Activated T-helper 17 cell treated with anti-CD3 and anti-CD28 coated beads, Interleukin-2, amount 50 U/mL, for 72 hours (primary cell): ENCODE results near the gene CCR4. TPM values are rescaled to one million over a fixed set of nuclear protein-coding genes. Genes with fewer than 3 reads are reported as not detected.
"Not testable (repeated sequence)": the region's sequence is repeated elsewhere in the genome, so short reads cannot be mapped to it uniquely, and the experiment has no call there.

ENCODE experiments used
- ATAC-seq: fragments of 150-1000 bp; cut with Tn5 transposase; replicated peaks from 2 replicates; pipeline ENCODE4 v1.10.0; 2021; ENCODE audit warnings: mild to moderate bottlenecking, moderate library complexity
- H3K27ac Mint-ChIP-seq: one replicate; pipeline ENCODE4 v1.8.0; 2022; ENCODE audit warnings: mixed read lengths
- H3K27me3 Mint-ChIP-seq: one replicate; pipeline ENCODE4 v1.8.0; 2022; ENCODE audit warnings: mixed read lengths
- H3K36me3 Mint-ChIP-seq: one replicate; pipeline ENCODE4 v1.8.0; 2022; ENCODE audit warnings: low read depth, mild to moderate bottlenecking, mixed read lengths
- H3K4me1 Mint-ChIP-seq: one replicate; pipeline ENCODE4 v1.8.0; 2022; ENCODE audit warnings: mixed read lengths
- H3K4me3 Mint-ChIP-seq: one replicate; pipeline ENCODE4 v1.8.0; 2022; ENCODE audit warnings: mild to moderate bottlenecking, mixed read lengths
- H3K9me3 Mint-ChIP-seq: one replicate; pipeline ENCODE4 v1.8.0; 2022; ENCODE audit warnings: mixed read lengths
- total RNA-seq, 2 donors: library from RNA; stranded (reverse); gene quantifications; one replicate each; pipeline ENCODE4 v1.2.3, GENCODE V29; 2022

CCR4 gene
- total RNA-seq, 2 donors from 2014 or later = 207 to 271 TPM

DNA sequence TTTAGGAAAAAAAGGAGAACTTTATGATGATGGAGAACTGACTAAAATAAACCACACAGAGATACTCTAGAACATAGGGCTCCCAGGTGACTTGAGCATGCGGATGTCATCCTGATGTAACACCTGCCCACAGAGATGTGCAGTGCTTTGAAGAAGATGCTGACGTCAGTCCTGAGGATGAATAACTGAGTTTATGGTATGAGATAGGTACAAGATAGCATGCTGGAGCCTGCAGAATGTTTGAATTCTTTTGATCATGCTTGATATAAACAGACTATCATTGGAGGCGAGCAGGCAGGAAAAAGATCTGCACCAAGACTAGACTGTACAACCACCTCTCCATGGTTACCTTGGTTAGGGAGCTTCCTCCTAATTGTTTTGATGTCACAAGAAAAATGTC, 12.4 kb downstream of the CCR4 start:
- H3K27me3 Mint-ChIP-seq = no peaks in the 10 kb centered on the region
- peak; percentile 67 for ATAC-seq
- peak overlapping the region; percentile 48 for H3K4me3 Mint-ChIP-seq
- H3K4me1 Mint-ChIP-seq = peaks cover 44% of the 10 kb centered on the region
- H3K9me3 Mint-ChIP-seq = peaks cover 11% of the 10 kb centered on the region
- H3K36me3 Mint-ChIP-seq = peaks cover 90% of the 10 kb centered on the region
- H3K27ac Mint-ChIP-seq = peak overlapping the region; percentile 86

DNA sequence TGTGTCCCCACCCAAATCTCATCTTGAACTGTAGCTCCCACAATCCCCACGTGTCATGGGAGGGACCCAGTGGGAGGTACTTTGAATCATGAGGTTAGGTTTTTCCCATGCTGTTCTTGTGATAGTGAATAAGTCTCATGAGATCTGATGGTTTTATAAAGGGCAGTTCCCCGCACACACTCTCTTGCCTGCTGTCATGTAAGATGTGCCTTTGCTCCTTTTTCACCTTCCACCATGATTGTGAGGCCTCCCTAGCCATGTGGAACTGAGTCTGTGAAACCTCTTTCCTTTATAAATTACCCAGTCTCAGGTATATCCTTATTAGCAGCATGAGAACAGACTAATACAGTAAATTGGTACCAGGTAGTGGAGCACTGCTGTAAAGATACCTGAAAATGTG, 13.3 kb downstream of the CCR4 start:
- Mint-ChIP-seq H3K36me3 (peaks cover 90% of the 10 kb centered on the region), H3K4me1 (peaks cover 37% of the 10 kb centered on the region), H3K4me3 (peak overlapping the region; percentile 48), H3K27ac (peak overlapping the region; percentile 86), H3K9me3 (peaks cover 11% of the 10 kb centered on the region)
- ATAC-seq, H3K27me3 Mint-ChIP-seq: not testable (repeated sequence)

DNA sequence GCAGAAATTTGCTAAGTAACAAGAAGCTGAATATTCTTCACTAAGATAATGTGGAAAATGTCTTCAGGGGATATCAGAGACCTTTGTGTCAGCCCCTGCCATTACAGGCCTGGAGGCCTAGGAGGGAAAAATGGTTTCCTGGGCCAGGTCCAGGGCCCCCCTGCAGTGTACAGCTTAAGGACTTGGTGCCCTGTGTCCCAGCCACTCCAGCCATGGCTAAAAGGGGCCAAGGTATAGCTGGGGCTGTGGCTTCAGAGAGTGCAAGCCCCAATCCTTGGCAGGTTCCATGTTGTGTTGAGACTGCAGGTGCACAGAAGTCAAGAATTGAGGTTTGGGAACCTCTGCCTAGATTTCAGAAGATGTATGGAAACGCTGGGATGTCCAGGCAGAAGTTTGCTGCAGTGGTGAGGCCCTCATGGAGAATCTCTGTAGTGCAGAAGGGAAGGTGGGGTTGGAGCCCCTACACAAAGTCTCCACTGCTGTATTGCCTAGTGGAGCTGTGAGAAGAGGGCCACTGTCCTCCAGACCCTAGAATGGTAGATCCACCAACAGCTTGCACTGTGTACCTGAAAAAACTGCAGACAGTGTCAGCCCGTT, 14.3 kb downstream of the CCR4 start:
- H3K4me1 Mint-ChIP-seq = peaks cover 30% of the 10 kb centered on the region
- not testable (repeated sequence) for H3K4me3 Mint-ChIP-seq, H3K27me3 Mint-ChIP-seq, ATAC-seq
- peak overlapping the region; percentile 86 for H3K27ac Mint-ChIP-seq
- peaks cover 11% of the 10 kb centered on the region for H3K9me3 Mint-ChIP-seq
- peaks cover 90% of the 10 kb centered on the region for H3K36me3 Mint-ChIP-seq

DNA sequence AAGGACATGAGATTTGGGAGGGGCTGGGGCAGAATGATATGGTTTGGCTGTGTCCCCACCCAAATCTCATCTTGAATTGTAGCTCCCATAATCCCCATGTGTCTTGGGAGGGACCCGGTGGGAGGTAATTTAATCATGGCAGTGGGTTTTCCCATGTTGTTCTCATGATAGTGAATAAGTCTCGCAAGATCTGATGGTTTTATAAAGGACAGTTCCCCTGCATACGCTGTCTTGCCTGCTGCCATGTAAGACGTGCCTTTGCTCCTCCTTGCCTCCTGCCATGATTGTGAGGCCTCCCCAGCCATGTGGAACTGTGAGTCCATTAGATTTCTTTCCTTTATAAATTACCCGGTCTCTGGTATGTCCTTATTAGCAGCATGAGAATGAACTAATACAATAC, 15.2 kb downstream of the CCR4 start:
- Mint-ChIP-seq H3K36me3 (peaks cover 90% of the 10 kb centered on the region), H3K9me3 (peaks cover 11% of the 10 kb centered on the region), H3K4me1 (peaks cover 21% of the 10 kb centered on the region)
- ATAC-seq, H3K4me3 Mint-ChIP-seq, H3K27me3 Mint-ChIP-seq, H3K27ac Mint-ChIP-seq: not testable (repeated sequence)

DNA sequence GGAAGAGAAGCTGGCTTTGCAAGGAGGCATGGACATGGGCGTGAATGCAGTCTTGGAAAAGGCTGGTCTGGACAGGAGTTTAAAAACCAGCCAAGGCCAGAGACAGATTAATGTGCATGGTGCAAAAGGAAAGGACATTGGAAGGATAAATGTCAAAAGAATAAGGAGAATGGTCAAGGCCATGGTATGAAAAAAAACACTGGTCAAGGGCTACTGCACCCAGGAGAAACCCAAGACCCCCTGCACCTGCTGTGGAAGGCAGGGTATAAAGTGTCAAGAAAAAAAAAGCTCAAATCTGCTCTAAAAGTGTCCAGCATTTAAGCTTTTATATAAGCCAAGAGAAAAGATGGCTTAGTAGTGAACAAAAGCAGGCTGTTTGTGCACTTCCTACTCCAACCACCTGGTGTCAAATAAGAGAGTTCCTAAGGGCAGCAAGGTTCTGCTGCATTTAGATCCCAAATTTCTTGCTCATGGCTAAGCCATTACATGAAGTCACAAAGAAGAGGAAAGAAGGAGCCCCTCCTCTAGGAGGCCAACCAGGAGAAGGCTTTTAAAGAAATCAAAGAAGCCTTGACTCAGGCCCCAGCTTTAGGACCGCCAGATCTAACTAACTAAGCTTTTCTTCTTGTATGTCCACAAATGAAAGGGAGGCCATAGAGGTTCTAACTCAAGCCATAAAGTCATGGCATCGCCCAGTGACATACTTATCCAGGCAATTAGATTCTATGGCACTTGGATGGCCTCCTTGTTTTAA, 16.9 kb downstream of the CCR4 start:
- peaks cover 99% of the 10 kb centered on the region for H3K36me3 Mint-ChIP-seq
- no peak for ATAC-seq
- peaks cover 11% of the 10 kb centered on the region for H3K9me3 Mint-ChIP-seq
- H3K4me3 Mint-ChIP-seq = no peak overlapping the region
- H3K27me3 Mint-ChIP-seq = no peaks in the 10 kb centered on the region
- peaks cover 28% of the 10 kb centered on the region for H3K4me1 Mint-ChIP-seq
- no peak overlapping the region for H3K27ac Mint-ChIP-seq

DNA sequence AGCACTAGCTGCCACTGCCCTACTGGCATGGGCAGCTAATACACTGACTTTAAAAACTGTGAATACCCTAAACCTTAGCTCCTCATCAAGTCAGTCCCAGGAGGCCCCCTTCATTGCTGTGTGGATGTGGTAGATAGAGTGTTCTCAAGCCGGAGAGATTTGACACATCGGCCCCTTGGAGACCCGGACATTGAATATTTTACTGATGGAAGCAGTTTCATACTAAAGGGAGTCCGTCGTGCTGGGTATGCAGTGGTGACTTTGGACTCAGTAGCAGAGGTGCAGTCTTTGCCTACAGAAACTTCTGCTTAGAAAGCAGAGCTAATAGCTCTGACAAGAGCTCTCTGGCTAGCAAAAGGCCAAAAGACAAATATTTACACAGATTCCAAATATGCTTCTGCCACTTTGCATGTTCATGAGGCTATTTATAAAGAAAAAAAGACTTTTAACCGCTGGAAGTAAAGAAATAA, 17.5 kb downstream of the CCR4 start:
- peaks cover 100% of the 10 kb centered on the region for H3K36me3 Mint-ChIP-seq

DNA sequence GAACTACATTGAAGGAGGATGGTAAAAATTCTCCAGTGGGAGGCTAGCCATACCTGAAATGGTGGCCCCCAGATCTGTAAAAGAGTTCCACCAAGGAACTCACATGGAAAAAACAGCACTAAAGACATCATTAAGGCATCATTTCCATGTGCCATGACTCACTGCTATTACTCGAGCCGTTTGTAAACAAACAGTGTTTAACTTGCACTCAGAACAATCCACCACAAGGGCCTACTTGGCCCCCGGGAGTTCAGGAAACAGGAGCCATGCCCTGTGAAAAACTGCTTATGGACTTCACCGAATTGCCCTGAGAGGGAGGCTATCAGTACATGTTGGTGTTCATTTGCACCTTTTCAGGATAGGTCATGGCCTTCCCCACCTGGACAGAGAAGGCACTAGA, 18.2 kb downstream of the CCR4 start:
- Mint-ChIP-seq H3K36me3 (peaks cover 98% of the 10 kb centered on the region), H3K27ac (no peak overlapping the region)

More for the DNA sequence above, 17.5 kb downstream of the CCR4 start:
- Mint-ChIP-seq H3K9me3 (peaks cover 10% of the 10 kb centered on the region), H3K27me3 (no peaks in the 10 kb centered on the region), H3K4me1 (peaks cover 30% of the 10 kb centered on the region), H3K27ac (no peak overlapping the region), H3K4me3 (no peak overlapping the region)
- ATAC-seq = no peak

DNA sequence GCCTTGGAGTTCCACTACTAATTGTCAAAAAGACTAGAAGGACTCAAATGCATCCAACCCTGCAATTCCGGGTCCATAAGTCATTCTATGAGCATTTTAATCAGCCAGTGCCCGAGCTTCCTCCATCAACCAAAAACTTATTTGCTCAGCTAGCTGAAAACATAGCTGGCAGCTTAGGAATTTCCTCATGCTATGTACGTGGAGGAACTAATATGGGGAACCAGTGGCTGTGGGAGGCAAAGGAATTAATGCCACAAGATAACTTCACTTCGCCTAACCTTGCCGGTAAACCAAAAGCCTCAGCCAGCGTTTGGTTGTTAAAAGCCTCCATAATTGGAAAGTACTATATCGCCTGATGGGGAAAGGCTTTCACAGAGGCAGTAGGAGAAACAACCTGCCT, 19.8 kb downstream of the CCR4 start:
- Mint-ChIP-seq H3K36me3 (peaks cover 98% of the 10 kb centered on the region), H3K4me1 (peaks cover 35% of the 10 kb centered on the region)
- not testable (repeated sequence) for H3K9me3 Mint-ChIP-seq, H3K4me3 Mint-ChIP-seq, H3K27me3 Mint-ChIP-seq, H3K27ac Mint-ChIP-seq, ATAC-seq

More for the DNA sequence above, 18.2 kb downstream of the CCR4 start:
- no peak for ATAC-seq
- H3K27me3 Mint-ChIP-seq = no peaks in the 10 kb centered on the region
- no peak overlapping the region for H3K4me3 Mint-ChIP-seq
- peaks cover 6% of the 10 kb centered on the region for H3K9me3 Mint-ChIP-seq
- peaks cover 30% of the 10 kb centered on the region for H3K4me1 Mint-ChIP-seq

DNA sequence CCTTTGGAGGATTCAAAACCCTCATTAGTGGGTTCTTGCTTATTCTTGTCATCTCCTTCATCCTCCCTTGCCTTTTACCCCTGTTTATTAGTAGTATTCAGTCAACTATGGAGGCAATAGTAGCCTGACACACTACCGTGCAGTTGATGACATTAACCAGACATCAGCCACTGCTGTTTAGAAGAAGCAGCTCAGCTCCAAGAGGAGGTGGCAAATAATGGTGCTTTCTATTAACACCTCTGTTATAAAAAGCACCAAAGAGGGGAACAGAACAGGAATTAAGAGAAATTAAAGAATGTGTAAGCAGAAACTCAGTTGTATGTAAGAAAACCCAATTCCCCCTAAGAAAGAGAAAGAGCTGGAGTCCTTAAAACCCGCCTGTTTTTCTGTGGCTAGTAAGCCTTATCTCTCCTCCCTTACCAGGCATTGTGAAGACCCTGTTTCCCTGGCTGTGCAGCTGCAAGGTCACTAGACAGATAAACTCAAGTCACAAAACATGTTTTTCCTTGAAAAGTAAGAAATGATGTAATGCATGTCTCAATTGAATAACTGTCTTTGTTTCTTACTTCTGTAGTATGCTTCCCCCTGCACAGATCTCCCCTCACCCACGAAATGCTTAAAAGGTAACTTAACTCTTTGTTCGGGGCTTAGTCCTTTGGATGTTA, 21.2 kb downstream of the CCR4 start:
- peaks cover 33% of the 10 kb centered on the region for H3K4me1 Mint-ChIP-seq
- peak overlapping the region; percentile 50 for H3K27ac Mint-ChIP-seq
- H3K36me3 Mint-ChIP-seq = peaks cover 93% of the 10 kb centered on the region

DNA sequence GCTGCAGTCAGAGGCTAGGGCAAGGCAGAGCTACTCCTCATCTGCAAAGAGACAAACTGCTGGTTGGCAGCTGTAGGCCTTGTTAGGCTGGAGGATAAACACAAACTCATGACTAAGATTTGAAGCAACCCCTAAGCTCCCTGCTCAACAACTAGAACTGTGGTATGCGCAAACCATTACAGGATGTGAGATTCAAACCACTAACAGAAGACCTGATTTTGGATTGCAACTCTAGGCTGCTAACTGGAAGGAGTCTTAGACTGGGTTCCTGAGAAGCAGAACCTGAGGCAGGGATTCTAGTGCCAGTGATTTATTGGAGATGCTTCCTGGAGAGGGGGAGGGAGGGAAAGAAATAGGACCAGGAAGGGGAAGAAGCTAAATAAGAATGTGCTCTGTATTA, 22.5 kb downstream of the CCR4 start:
- H3K9me3 Mint-ChIP-seq = no peaks in the 10 kb centered on the region
- peak overlapping the region; percentile 58 for H3K4me3 Mint-ChIP-seq
- H3K27me3 Mint-ChIP-seq = no peaks in the 10 kb centered on the region
- H3K36me3 Mint-ChIP-seq = peaks cover 90% of the 10 kb centered on the region
- H3K27ac Mint-ChIP-seq = peak overlapping the region; percentile 63
- peak; percentile 96 for ATAC-seq
- peaks cover 33% of the 10 kb centered on the region for H3K4me1 Mint-ChIP-seq

More for the DNA sequence above, 21.2 kb downstream of the CCR4 start:
- no peaks in the 10 kb centered on the region for H3K27me3 Mint-ChIP-seq
- peak overlapping the region; percentile 58 for H3K4me3 Mint-ChIP-seq
- H3K9me3 Mint-ChIP-seq = no peaks in the 10 kb centered on the region
- no peak for ATAC-seq

DNA sequence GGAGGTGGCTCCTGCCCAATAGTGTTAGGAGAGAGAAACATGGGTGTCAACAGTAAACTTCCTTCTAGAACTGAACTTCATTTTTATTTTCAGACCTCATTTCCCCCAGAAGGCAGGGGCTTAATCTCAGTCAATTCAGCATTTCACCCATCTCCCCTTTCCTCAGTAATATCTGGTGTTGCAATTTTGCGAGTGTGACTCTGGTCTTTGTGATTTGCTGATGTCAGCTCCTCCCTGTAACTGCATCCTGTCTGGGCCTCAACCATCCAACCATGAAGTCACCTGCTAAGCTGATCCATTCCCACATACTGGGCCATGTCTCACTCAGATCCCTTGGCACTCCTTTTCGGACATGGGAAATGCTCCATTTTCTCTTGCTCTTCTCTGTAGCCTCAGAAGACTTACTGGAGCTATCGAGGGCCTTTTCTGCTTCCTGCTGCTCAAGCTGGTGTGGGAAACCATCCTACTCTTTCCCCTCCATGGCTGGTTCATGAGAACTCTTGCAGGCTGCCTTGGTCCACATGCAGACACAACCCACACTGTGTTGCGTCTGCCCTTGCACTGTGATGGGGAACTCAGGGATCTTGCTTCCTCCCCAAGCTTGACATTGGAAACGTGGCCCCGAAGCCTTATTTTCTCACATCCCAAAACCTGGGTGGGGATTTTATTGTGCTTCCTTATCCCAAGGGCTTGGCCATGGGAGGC, 24.6 kb downstream of the CCR4 start:
- H3K4me1 Mint-ChIP-seq = peaks cover 33% of the 10 kb centered on the region
- peak overlapping the region; percentile 39 for H3K27ac Mint-ChIP-seq
- H3K27me3 Mint-ChIP-seq = no peaks in the 10 kb centered on the region
- H3K9me3 Mint-ChIP-seq = no peaks in the 10 kb centered on the region
- peaks cover 82% of the 10 kb centered on the region for H3K36me3 Mint-ChIP-seq
- peak; percentile 25 for ATAC-seq
- peak overlapping the region; percentile 37 for H3K4me3 Mint-ChIP-seq

DNA sequence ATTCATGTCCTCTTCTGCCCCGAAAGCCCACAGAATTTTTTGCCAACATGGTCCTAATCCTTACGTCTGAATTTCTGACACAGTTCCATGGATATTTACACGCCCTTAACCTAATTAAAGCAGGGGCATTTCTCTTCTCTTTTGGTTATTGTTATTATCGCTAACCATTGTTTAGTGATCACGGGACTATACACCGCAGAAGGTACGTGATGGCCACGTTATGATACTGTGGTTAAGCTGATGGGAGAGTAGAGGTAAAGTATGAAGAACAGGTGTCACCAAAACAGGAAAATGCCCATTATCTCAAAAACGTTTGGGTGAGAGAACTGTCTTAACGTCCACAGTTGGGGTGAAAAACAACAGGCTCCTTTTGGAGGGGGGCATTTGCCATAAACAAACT, 26.4 kb downstream of the CCR4 start:
- ATAC-seq = no peak
- Mint-ChIP-seq H3K4me1 (peaks cover 27% of the 10 kb centered on the region), H3K36me3 (peaks cover 69% of the 10 kb centered on the region), H3K27ac (peak overlapping the region; percentile 8), H3K27me3 (no peaks in the 10 kb centered on the region), H3K4me3 (no peak overlapping the region), H3K9me3 (no peaks in the 10 kb centered on the region)

DNA sequence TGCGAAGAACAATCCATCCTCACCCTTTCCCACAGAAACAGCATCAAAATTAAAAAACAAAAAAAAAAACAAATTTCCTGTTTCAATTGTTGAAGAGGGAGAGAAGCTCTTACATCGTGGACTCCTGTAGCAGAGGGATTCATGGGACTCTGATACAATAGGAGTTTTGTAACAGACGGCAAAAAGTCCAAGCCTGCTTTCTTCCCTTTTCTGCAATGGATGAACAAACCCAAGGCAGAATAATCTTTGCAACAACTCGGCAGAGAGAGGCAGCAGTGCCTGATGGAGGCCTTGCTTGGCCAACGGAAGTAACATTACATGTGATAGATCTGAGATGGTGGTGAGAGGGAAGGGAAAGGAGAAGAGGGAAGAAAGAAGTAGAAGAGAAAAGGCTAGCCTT, 26.9 kb downstream of the CCR4 start:
- Mint-ChIP-seq H3K4me3 (no peak overlapping the region), H3K4me1 (peaks cover 25% of the 10 kb centered on the region), H3K9me3 (no peaks in the 10 kb centered on the region), H3K27me3 (no peaks in the 10 kb centered on the region), H3K36me3 (peaks cover 64% of the 10 kb centered on the region), H3K27ac (no peak overlapping the region)
- ATAC-seq = no peak

DNA sequence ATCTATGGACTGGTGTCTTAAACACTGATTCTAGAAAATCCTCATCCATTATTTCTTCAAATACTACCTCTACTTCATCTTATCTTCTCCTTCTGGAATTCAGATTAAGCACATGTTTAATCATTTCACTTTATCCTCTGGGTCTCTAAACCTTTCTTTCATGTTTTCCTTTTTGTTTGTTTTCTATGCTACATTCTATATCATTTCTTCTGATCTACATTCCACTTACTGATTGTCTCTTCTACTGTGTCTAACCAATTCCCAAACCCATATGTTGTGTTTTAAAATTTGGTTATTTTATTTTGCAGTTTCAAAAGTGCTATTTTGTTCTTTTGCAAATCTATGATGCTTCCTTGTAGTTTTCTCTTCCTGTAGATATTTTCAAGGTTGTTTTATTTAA, 31.7 kb downstream of the CCR4 start:
- no peaks in the 10 kb centered on the region for H3K9me3 Mint-ChIP-seq
- no peak for ATAC-seq
- H3K27me3 Mint-ChIP-seq = no peaks in the 10 kb centered on the region
- peaks cover 45% of the 10 kb centered on the region for H3K36me3 Mint-ChIP-seq
- H3K4me3 Mint-ChIP-seq = no peak overlapping the region
- no peak overlapping the region for H3K27ac Mint-ChIP-seq
- peaks cover 14% of the 10 kb centered on the region for H3K4me1 Mint-ChIP-seq
